IPS DF 19.7 (cell line): ENCODE results near the gene ANO4.

ENCODE experiments used
- DNase-seq: peaks from one replicate; pipeline ENCODE4 v3.0.0-alpha.2; 2013; ENCODE audit warnings: low read depth, low spot score

ANO4 gene

GRCh38 chr12:100794441-100795173 lies at the start of gene ANO4:
Gene ANO4, plus strand, starts transcription at chr12:100794776. Its CDS starts 107,010 bp downstream, at chr12:100901786.
- DNase-seq, result no peak

DNA sequence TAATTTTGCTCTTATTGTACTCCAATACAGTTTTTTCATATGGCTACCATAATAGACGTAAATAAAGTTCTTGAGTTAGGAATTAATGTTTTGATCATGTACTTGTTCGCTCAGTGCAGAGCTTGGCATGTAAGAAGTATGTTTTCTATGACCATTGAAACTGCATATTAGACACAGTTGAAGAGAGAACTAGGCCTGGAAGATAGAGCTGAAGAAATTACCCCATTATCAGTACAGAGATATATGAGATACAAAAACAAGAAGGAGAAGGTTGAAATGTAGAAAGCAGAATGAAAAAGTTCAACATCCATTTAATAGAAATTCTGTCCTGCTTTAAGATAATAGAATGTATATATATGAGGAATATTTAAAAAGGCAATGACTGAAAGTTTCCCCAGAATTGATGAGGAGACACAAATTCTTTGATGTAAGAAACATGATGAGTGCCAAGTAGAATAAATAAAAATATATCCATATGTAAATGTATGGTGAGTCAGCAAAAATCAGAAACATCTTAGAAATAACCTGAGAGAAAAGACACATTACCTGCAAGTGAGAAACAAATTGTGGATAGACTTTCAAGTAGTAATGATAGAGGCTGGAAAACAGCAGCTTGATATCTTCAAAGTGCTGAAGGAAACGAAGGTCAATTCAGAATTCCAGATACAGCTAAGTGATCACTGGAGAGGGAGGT lies 49.1 kb upstream of the ANO4 start:
- DNase-seq, result no peak

- no peak for DNase-seq
Observed at GRCh38 chr12:100752841-100753240, 41.7 kb upstream of the ANO4 start.

GRCh38 chr12:100753837-100754236 lies 40.7 kb upstream of the ANO4 start:
- no peak for DNase-seq

DNA sequence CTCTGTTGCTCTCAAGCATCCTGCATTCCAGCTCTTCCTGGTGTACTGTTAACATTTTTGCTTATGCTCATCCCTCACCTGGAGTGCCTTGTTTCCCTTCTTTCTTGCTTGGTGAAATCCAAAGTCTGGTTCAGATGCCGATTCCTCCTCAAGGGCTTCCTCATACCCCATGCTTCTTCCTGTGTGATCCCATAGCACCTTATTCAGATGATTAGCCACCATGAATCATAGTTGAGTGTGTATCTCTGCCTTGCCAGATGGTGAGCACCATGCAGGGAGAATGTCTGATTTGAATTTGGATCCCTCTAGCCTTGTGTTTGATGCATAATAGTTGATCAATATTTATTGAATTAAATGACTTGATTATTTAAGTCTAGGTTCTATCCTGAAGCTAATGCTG lies 39.4 kb upstream of the ANO4 start:
- no peak for DNase-seq

DNA sequence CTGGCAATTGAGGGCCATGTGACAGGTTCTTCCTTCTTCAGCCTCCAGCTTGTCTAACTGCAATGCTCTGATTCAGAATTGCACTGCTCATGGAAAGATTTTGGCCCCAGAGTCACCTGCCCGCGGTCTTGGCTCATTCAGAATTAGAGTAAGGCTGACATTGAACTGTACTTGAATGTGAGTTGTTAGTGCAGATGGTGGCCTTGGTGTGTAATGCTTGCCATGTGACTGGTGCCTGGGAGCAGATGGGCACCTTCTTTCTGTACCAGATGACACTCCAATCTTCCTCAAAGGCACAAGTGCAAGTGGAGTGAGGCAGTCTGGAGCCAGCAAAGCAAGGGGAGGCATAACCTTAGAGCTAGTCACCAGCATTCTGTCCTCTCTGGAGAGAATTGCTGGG lies 36.5 kb upstream of the ANO4 start:
- DNase-seq, result no peak

GRCh38 chr12:100767371-100767770 lies 27.2 kb upstream of the ANO4 start:
- no peak for DNase-seq

DNA sequence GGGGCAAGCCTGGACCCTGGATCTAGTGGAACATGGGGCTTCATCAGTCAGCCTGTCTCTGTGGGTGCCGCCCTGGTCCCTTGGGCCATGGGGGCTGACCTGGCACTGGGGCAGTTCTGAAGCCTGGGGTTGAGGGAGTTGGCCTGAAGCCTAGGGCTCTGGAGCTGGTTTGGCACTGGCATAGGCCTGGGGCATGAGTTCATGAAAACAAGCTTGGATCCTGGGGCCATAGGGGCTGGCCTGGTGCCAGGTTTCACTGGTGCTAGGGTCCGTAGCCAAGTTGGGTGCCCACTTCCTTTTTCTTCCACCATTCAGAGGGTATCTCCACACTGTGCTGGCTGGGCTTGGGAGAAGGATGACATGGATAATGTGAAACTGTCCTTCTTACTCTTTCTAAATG lies 26.6 kb upstream of the ANO4 start:
- no peak for DNase-seq

GRCh38 chr12:100778967-100779590 lies 15.5 kb upstream of the ANO4 start:
- DNase-seq, result no peak

- no peak for DNase-seq
Observed at GRCh38 chr12:100789146-100789545, 5.4 kb upstream of the ANO4 start.

DNA sequence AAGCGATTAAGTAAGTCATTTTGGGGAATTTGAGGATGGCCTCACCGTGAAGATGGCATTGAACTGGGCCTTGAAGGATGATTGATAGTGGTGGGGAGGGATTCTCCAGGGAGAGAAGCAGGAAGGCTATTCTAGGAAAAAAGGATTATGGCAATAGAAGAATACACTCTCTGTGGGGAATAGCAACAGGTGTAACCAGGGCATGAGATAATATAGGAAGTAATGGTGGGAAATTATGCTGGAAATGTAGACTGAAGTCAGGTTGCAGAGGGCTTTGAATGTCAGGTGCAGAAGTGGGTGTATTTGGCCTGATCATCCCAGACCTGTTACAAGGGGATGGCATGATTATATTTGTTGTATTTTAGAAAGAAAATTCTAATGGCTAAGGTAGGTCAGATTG lies 4.6 kb upstream of the ANO4 start:
- no peak for DNase-seq

DNA sequence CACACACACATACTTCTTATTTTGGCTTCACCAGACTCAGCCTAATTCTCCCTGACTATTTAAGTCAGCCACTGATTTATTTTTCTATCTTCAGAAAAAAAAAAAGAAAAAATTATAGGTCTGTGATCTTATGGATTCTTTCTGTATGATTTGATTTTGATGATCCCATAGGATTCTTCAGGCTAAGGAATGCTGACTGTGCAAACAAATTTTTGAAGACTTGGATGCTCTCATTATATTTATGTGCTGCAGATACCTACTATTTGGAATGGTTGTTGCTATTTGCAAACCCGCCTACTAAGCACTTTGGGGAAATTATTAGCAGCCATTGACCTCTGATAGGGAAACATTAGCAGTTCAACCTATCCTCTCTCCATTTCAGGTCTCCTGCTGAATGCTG lies 4.0 kb upstream of the ANO4 start:
- no peak for DNase-seq

DNA sequence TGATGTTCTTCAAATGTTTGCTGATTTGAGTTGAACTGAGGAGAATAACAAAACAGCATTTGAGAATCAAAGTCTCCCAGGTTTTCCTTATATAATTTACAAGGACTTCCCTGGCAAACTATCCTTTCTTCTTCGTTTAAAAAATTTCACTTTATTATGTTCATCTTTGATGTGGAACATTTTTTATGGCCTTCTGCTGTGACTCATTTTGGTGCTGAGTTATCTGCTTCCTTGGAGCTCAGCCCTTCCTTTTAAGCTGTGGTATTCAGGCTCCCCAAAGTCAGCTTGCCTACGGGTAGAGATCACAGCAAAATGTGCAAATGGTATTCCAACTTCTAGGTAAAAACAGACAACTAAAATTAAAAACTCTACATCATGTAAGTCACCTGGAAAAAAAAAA lies 1.4 kb upstream of the ANO4 start:
- no peak for DNase-seq

- no peak for DNase-seq
Observed at GRCh38 chr12:100795174-100795799, 711 bp downstream of the ANO4 start.

- no peak for DNase-seq
Observed at GRCh38 chr12:100795800-100796179, 1.2 kb downstream of the ANO4 start.

DNA sequence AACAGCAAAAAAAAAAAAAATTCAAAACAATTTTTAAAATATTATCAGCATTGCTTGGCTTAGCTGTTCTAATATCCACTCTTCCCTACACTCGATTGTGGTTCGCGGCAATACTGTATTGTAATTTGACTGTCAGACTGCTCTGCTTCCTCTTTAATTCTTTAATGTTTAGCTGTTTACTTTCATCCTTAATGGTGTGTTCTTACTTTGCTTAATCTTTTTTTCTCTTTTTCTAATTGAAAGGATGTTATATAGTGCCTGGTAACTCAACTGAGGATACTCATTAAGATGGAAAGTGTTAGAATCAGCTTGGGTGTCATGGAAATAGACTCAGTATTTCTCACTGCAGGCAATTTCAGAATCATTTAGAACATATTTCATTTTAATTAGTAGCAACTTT lies 2.0 kb downstream of the ANO4 start:
- DNase-seq, result no peak

GRCh38 chr12:100797246-100797645 lies 2.7 kb downstream of the ANO4 start:
- DNase-seq, result no peak

DNA sequence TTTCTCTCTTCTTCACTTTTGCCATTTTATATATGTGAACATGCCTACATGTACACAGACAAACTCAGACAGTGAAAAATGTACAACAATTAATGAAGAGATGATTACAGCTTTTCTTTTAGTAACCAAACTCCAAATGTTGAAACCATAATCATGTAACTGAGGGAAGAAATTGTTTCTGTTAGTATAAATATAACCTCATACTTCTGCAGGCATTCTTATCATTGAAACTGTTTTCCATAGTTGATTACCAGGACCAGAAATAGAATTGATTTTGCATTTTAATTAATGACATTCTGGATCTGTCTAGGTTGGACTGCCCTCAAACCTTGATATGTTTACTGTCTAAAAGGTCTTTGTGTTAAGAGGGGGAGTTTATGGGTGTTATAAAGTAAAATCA lies 3.2 kb downstream of the ANO4 start:
- DNase-seq, result no peak

DNA sequence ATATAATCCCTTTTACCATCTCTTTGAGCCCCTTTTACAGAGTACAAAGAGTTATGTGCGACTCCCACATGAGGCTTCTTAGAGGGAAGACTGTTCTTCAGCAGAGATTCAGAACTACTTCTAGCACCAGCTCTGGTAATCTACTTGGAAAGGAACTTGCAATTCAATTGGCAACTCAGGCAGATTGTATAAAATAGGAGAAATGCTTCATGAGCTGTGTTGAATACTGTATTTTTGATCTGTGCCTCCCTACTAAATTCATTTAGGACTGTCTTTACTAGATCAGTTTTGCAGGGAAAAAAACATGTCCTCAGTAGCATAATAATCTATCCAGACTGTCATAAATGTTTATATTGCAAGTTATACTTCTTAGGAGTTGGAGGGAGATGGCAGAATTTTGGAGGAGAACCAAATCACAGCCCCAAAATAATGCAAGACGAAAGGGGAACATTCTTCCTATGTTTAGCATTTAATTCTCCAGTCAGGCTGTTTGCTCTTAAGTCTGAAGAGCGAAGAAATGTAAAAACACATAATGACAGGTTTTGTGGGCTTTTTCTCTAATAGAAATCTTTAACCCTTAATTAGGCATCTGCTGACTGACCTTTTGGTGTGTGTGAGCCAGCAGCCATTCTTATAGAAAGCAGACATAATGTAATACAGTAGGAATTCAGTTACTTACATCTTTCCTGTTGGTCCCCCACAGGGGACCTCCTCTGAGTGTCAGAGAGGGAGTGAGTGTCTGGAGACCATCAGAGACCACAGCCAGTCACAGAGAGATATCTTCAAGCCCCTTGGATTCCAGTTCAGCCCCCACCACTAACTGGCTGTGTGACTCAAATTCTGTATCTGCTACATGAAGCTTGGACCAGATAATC lies 3.9 kb downstream of the ANO4 start:
- no peak for DNase-seq

GRCh38 chr12:100799770-100800169 lies 5.2 kb downstream of the ANO4 start:
- DNase-seq, result no peak

DNA sequence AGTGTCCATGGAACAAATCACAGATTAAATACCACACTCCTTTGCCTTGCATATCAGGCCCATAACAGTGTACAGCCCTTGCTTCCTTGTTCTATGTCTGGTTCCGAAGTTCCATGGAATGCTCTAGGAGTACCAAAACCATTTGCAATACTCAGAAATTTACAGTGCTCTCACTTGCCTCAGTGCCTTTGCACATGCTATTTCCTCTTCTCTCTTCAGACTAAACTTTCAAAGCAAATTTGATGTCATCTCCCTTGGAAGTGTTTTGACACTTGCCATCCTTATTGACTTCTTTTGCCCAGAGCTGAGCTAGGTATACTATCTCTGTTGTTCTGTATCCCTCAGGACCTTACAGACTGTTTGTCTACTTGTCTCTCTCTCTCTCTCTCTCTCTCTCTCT lies 6.1 kb downstream of the ANO4 start:
- DNase-seq, result no peak

DNA sequence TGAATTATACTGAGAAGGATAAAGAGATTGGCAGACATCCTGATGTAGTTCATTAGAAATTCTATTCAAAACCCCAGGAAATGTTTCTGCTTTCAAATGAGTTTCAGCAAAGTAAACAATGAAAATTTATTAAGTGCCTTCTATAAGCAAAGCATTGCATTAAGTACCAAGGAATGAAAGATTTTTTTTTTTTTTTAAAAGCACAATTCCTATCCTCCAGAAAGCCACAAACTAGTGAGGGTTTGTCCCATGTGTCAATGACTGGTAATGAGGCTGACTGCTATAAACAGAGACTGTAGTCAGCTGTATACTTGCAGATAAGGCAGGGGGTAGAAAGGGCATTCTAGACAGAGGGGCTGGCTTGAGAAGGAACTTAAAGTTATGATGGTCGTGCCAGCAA lies 6.7 kb downstream of the ANO4 start:
- no peak for DNase-seq
